GM19467 (cell line): Measurements from ENCODE around the gene PRKCZ.

Experiments used
- ATAC-seq: cut with Tn5 transposase; IDR thresholded peaks from one replicate; pipeline ENCODE4 v1.9.1; 2021; ENCODE audit warnings: mild to moderate bottlenecking, moderate library complexity; ENCODE audit not compliant: unreplicated experiment

PRKCZ gene

GRCh38 chr1:2049718-2050431, at the start of gene PRKCZ:
Gene PRKCZ, plus strand, starts transcription at chr1:2050411. Its CDS starts 220 bp downstream, at chr1:2050631.
- ATAC-seq: no peak

DNA sequence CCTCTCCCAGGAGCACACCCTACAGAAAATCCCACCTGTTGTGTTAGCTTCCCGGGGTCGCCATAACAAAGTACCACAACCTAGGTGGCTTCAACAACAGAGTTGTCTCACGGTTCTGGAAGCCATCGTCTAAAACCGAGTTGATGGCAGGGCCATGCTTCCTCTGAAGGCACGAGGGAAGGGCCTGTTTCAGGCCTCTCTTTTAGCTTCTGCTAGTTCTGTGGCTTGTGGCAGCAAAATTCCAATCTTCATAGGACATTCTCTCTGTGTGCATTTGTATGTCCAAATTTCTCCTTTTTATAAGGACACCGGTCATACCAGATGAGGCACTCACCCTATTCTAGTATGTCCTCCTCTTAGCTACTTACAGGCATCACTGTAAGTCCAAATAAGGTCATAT, 49.8 kb upstream of the PRKCZ start:
- ATAC-seq: no peak

- ATAC-seq: no peak
Observed at GRCh38 chr1:2000850-2001249, 49.4 kb upstream of the PRKCZ start.

- ATAC-seq: no peak
Observed at GRCh38 chr1:2001773-2002411, 48.3 kb upstream of the PRKCZ start.

- no peak for ATAC-seq
Observed at GRCh38 chr1:2003541-2004131, 46.6 kb upstream of the PRKCZ start, which contains the start of gene CFAP74. Gene CFAP74, minus strand, starts transcription at chr1:2003786. Its CDS starts 12,830 bp downstream, at chr1:1990956.

- no peak for ATAC-seq
Observed at GRCh38 chr1:2004856-2005255, 45.4 kb upstream of the PRKCZ start.

DNA sequence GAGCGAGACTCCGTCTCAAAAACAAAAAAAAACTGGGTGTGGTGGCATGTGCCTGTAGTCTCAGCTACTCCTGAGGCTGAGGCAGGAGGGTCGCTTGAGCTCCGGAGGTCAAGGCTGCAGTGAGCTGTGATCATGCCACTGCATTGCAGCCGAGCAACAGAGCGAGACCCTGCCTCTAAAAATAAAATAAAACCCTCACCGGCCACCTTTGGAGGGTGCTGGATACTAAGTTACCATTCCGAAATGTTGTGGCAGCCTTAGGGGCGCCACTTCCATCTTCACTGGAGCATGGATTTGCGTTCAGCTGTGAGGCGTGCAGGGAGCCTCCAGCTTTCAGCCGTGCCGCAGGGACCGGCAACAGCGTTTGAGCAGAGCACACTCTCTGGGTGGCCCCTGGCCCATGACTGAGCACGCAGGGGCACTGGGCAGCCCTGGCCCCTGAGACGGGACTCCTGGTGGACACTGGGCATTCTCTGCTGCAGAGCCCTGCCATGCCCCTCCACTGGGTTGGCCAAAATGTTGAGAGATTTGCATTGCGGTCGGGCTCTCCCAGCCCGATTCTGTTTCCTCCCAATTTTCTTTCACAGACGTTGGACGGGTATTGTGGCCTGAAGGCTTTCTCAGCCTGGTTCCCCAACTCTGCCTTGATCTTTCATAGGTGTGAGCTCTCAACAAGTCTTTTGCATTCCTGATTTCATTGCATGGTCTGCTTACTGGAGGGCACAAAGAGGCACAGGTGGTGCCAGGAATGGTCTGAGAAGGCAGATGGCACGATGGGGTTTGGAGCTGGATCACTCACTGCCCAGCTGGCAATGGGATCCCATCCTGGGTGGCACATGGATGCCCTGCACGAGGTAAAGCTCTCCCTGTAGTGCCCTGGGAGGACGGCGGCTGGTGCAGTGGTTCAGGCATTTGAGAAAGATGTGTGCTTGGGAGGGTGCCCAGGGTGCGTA, 40.8 kb upstream of the PRKCZ start:
- no peak for ATAC-seq

DNA sequence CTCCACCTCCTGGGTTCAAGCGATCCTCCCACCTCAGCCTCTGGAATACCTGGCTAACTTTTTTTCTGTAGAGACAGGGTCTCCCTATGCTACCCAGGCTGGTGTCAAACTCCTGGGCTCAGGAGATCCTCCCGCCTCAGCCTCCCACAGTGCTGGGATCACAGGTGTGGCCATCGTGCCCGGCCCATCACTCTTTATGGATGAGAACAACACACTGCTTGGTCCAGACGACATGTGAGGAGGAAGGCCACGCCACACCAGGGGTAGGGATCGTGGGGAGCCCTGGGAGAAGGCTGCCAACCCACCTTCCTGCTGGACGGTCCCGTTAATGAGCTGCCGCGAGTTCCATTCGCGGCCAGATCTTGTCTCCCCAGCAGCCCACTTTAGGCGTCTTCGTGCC, 36.0 kb upstream of the PRKCZ start:
- ATAC-seq: no peak

DNA sequence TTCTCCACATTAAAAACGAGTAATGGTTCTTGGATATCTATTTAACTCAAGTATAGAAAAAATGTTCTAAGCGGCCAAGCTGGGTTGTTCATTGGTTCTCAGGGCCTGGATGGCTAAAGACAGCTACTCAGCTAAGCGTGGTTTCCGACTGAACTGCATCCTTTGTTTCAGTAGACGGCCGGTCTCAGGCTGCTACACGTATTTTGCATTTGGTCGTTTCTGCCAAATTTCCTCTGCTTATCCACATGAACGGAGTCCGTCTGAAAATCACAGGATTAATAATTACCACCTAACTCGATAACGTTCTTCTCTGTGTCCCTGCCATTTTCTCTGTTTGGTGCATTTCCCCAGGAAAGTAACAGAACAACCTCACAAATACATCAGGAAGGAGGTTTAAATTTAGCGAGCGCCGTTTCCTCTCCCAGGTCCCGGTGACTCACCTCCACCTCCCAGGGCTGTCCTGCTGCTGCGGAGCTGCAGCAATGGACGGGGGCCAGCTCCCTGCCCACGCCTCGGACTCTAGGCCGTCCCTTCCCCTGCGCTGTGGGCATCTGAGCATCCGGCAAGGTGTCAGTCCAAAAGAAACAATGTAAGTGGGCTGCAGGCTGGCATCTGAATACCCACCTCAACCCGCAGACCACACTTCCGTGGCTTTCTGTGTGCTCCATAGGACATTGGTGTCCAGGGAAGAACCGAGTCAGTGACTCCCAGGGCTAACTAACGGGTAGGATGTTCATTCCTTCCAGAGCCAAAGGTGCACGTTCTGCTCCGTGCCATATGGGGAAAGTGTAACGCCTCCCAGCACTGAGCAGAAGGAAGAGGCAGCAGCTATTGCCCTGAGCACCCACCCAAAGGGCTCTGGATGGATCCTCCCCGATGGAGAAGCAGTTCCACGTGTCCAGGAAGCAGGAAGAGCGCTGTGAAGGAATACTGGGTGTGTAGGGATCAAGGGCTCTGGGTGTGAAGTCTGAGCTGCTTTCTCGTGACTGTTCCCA, 35.2 kb upstream of the PRKCZ start:
- ATAC-seq: no peak

DNA sequence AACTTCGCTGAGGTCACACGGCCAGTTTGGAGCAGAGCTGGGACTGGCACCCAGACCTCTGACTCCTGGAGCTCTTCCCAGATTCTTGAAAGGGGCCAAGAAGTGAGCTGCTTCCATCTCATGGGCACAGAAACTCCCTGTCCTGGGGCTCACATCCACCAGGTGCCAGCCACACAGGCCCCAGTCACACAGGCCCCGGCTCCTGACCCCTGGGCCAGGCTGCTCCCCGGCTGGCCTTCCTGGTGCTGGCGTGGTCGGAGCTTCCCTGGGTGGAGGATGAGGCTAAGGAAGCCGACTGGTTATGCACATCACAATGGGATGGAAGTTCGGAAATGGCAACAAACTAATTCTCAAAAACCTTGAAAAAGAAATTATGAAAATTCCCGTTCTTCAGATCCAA, 34.1 kb upstream of the PRKCZ start:
- ATAC-seq: no peak

DNA sequence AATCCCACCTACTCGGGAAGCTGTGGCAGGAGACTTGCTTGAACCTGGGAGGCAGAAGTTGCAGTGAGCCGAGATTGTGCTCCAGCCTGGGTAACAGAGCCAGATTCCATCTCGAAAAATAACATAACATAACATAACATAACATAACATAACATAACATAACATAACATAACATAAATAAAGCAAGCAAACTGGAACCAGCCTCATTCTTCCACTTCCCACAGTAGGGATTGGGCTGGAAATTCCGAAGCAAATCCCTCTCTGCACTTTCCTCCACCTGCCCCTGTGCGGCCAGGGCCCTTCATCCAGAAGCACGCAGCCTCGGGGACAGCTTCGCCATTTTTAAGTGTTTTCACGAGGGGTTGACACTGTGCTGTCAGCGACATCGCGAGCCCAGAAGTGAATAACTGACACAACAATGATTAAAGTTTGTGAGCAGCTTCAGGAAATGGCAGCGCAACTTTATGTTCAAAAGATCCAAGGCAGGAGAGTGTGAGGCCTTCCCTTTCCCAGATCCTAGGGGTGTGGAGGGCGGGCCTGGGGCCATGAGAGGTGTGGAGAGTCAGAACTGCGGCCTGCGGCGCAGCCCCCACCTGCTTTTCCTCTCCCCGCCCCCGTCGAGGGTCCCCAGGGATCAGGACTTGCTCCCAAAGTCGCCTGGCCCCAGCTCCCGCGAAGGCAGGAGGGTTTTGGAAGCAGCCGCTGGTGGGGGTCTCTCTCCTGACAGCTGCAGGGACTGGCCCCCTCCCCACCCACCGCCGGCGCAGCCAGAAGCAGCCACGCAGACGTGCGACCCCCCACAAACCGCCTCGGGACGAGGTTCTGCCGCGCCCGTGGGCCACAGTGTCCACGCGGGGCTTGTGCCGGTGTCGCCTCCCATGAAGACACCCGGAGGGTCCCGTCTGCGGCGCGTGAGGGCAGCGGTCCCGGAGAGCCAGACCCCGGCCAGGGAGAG, 31.7 kb upstream of the PRKCZ start:
- no peak for ATAC-seq

GRCh38 chr1:2019172-2019543, 31.1 kb upstream of the PRKCZ start, which contains the start of gene GABRD:
Gene GABRD, plus strand, starts transcription at chr1:2019345. Its CDS starts 79 bp downstream, at chr1:2019424.
- no peak for ATAC-seq

DNA sequence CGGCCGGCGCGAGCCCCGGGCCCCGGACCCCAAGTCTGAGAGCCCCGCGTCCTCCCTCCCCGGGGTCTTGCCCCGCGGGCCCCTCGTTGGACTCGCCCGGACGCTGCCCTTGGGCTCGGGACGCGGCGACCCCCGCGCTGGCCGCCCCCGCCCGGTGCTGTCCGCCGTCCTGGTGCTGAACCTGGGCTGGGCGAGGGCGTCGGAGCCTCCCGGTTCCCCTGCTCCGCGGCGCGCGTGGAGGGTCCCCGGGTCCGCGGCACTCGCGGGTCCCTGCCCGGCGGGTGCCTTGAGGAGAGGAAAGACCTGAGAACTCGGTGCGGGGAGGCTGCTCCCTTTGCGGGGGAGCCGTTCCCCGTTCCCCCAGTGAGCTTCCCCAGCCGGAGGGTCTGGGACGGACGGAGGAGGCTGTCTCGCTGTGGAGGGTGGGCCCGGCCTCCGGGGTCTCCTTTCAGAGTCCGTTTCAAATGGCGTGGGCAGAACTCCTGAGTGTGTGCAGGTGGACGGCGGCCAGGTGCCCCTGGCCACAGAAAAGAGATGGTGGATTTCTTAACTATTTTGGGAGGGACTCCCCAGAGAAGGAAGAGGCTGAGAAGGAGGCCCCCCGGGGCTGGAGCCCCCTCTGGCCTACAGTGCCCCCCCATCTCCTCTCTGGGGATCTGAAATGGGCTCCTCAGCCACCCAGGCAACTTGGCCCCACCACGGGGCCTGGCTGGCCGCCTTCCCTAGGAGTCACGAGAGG, 30.5 kb upstream of the PRKCZ start:
- no peak for ATAC-seq

- ATAC-seq: no peak
Observed at GRCh38 chr1:2020310-2020655, 29.9 kb upstream of the PRKCZ start.

DNA sequence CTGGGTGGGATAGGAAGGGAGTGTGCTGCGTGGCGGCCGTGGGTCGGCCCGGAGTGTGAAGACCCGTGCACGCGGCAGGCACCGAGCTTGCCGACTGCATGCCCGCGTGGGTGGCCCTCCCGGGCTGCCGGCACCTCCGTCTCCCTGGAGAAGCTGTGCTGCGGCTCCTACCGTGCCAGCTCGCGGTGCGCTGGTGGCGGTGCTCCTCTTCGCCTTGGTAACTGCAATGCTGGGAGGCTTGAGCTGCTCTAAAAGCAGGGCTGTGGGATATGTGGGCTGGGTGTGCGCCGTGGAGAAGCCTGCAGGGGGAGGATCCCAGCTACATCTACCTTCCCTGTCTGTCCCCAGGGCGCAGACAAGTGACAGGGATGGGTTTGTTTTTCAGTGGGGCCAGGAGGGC, 28.7 kb upstream of the PRKCZ start:
- no peak for ATAC-seq

DNA sequence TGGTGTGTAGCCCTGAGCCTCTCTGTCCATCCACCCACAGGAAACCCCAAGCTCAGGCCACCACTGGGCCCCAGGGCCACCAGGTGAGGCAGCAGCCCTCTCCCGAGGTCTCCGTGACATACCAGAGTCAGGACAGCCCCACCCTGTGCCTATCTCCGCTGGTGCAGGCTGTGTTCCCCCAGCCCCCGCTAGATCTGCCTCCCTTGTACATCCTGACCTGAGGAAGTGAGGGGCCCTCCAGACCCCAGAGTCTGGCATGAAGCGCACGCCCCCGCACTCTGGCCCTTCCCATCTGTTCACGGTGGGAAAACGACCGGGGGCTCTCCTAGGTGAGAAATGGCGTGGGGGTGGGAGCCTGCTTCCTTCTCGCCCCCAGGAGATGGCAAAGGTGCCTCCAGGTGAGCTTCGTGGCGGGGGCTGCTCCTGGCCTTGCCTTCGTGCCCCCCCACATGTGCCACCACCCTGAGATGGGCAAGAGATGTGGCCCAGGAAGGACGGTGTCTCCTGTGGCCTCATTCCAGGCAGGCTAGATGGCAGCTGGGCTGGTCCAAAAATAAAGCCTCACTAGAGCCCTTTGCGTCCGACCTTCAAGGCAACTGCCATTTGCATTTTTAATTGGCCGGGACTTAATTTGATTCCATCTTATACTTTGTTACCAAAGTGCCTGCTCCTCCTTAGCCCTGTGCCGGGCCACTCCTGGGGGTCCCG, 28.0 kb upstream of the PRKCZ start:
- no peak for ATAC-seq

DNA sequence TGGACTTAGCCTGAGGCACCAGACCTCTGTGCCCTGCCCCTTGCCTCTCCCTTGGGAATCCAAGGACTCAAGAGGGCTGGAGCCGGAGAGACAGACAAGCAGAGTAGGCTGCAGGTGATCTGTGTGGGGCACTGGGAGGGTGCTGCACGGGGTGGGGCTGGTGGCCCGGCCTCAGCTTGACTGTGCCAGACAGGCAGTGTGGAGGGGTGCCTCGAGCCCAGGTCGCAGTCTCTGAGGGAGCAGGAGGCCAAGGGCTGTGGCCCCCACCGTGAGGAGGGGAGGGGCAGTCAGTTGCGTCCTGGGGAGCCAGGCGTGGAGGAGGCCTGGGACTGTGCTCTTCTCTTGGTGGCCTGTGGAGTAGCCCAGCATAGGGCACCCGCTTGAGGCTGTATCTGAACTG, 27.0 kb upstream of the PRKCZ start:
- no peak for ATAC-seq

GRCh38 chr1:2024451-2024850, 25.8 kb upstream of the PRKCZ start:
- ATAC-seq: no peak
